H9 (cell line): ENCODE data around the gene MEGF9. TPM values are rescaled to one million over a fixed set of nuclear protein-coding genes. Genes with fewer than 3 reads are reported as not detected.

Experiments
- DNase-seq: peaks from one replicate; pipeline ENCODE4 v3.0.0-alpha.2; 2017
- H2AFZ ChIP-seq: one replicate; pipeline ENCODE4 v1.6.1; 2013; ENCODE audit warnings: mild to moderate bottlenecking, low read length, control low read depth, moderate library complexity
- H2AK5ac ChIP-seq: 2 replicates; pipeline ENCODE4 v1.6.1; 2013; ENCODE audit warnings: low read length, control low read depth, mixed read lengths; ENCODE audit not compliant: insufficient read length
- H2BK120ac ChIP-seq: one replicate; pipeline ENCODE4 v1.6.1; 2013; ENCODE audit warnings: low read depth, mild to moderate bottlenecking, low read length, control low read depth, inconsistent platforms; ENCODE audit not compliant: poor library complexity, severe bottlenecking
- H2BK12ac ChIP-seq: 2 replicates; pipeline ENCODE4 v1.6.1; 2013; ENCODE audit warnings: low read length, control low read depth, mixed read lengths, low read depth; ENCODE audit not compliant: insufficient read length
- H2BK15ac ChIP-seq: 2 replicates; pipeline ENCODE4 v1.6.1; 2013; ENCODE audit warnings: low read depth, low read length, control low read depth
- H2BK20ac ChIP-seq: one replicate; pipeline ENCODE4 v1.6.1; 2013; ENCODE audit warnings: low read depth, mild to moderate bottlenecking, low read length, control low read depth, inconsistent platforms; ENCODE audit not compliant: poor library complexity, severe bottlenecking
- H2BK5ac ChIP-seq: 2 replicates; pipeline ENCODE4 v1.6.1; 2013; ENCODE audit warnings: low read length, control low read depth, mixed read lengths; ENCODE audit not compliant: insufficient read length
- H3K14ac ChIP-seq: 2 replicates; pipeline ENCODE4 v1.6.1; 2013; ENCODE audit warnings: low read length, control low read depth; ENCODE audit not compliant: insufficient read depth
- H3K18ac ChIP-seq: 2 replicates; pipeline ENCODE4 v1.6.1; 2013; ENCODE audit warnings: low read depth, mild to moderate bottlenecking, mixed read lengths, low read length, control low read depth; ENCODE audit not compliant: insufficient read length
- H3K23ac ChIP-seq: 2 replicates; pipeline ENCODE4 v1.6.1; 2013; ENCODE audit warnings: low read length, control low read depth, mixed read lengths, low read depth; ENCODE audit not compliant: insufficient read length
- H3K23me2 ChIP-seq: 2 replicates; pipeline ENCODE4 v1.6.1; 2013; ENCODE audit warnings: low read depth, mild to moderate bottlenecking, mixed read lengths, low read length, control low read depth; ENCODE audit not compliant: insufficient read length, poor library complexity, severe bottlenecking
- H3K27ac ChIP-seq: 2 replicates; pipeline ENCODE4 v1.5.1; 2013; ENCODE audit warnings: low read length, control low read depth, mixed read lengths, low read depth; ENCODE audit not compliant: insufficient read length
- H3K27me3 ChIP-seq: 2 replicates; pipeline ENCODE4 v1.6.1; 2013; ENCODE audit warnings: low read length, control low read depth, inconsistent platforms; ENCODE audit not compliant: insufficient read depth
- H3K4ac ChIP-seq: 2 replicates; pipeline ENCODE4 v1.6.1; 2013; ENCODE audit warnings: low read depth, mild to moderate bottlenecking, control low read depth, inconsistent platforms, low read length, moderate library complexity
- H3K4me1 ChIP-seq: 2 replicates; pipeline ENCODE4 v1.6.1; 2013; ENCODE audit warnings: low read length, control low read depth, inconsistent platforms; ENCODE audit not compliant: insufficient read depth
- H3K4me2 ChIP-seq: 2 replicates; pipeline ENCODE4 v1.6.1; 2013; ENCODE audit warnings: low read length, control low read depth, mixed read lengths; ENCODE audit not compliant: insufficient read length, insufficient read depth
- H3K56ac ChIP-seq: 2 replicates; pipeline ENCODE4 v1.6.1; 2013; ENCODE audit warnings: low read depth, mild to moderate bottlenecking, mixed read lengths, low read length, control low read depth; ENCODE audit not compliant: insufficient read length
- H3K79me1 ChIP-seq: 2 replicates; pipeline ENCODE4 v1.6.1; 2013; ENCODE audit warnings: low read depth, mild to moderate bottlenecking, moderate library complexity, low read length, control low read depth, inconsistent platforms; ENCODE audit not compliant: insufficient read depth, poor library complexity, severe bottlenecking
- H3K79me2 ChIP-seq: 2 replicates; pipeline ENCODE4 v1.6.1; 2013; ENCODE audit warnings: low read length, control low read depth, inconsistent platforms; ENCODE audit not compliant: insufficient read depth
- H3K9ac ChIP-seq: 2 replicates; pipeline ENCODE4 v1.6.1; 2013; ENCODE audit warnings: low read length, control low read depth, mixed read lengths; ENCODE audit not compliant: insufficient read length; ENCODE audit errors: extremely low read depth
- H3K9me3 ChIP-seq: one replicate; pipeline ENCODE4 v1.6.1; 2013; ENCODE audit warnings: low read depth, low read length, inconsistent platforms; ENCODE audit not compliant: control insufficient read depth
- H3T11ph ChIP-seq: one replicate; pipeline ENCODE4 v1.6.1; 2013; ENCODE audit warnings: mild to moderate bottlenecking, low read length, control low read depth, inconsistent platforms
- H4K20me1 ChIP-seq: one replicate; pipeline ENCODE4 v1.6.1; 2013; ENCODE audit not compliant: control insufficient read depth, insufficient read length, insufficient read depth
- H4K5ac ChIP-seq: 2 replicates; pipeline ENCODE4 v1.6.1; 2013; ENCODE audit warnings: low read depth, mild to moderate bottlenecking, mixed read lengths, low read length, control low read depth; ENCODE audit not compliant: insufficient read length
- H4K8ac ChIP-seq: replicated peaks from 2 replicates; pipeline ENCODE4 v1.6.1; 2013; ENCODE audit warnings: low read length, control low read depth, mixed read lengths, low read depth; ENCODE audit not compliant: insufficient read length
- H4K91ac ChIP-seq: 2 replicates; pipeline ENCODE4 v1.6.1; 2013; ENCODE audit warnings: low read depth, mild to moderate bottlenecking, moderate library complexity, mixed read lengths, low read length, control low read depth; ENCODE audit not compliant: insufficient read length
- H3K27ac Mint-ChIP-seq, 3 experiments: 2 replicates in 2 of 3; 3 replicates in 1 of 3; pipeline ENCODE4 v1.8.0; 2020 to 2021; ENCODE audit warnings: mixed read lengths in 3 of 3, mild to moderate bottlenecking in 1 of 3, moderate library complexity in 1 of 3
- H3K27me3 Mint-ChIP-seq: 2 replicates; pipeline ENCODE4 v1.8.0; 2021; ENCODE audit warnings: low read depth, mild to moderate bottlenecking, moderate library complexity, mixed read lengths
- H3K36me3 Mint-ChIP-seq, 3 experiments: 2 replicates in 2 of 3; 3 replicates in 1 of 3; pipeline ENCODE4 v1.8.0; 2020 to 2021; ENCODE audit warnings: low read depth in 3 of 3, mixed read lengths in 3 of 3; ENCODE audit not compliant: insufficient read depth in 1 of 3
- H3K4me1 Mint-ChIP-seq, 2 experiments: 2 replicates each; pipeline ENCODE4 v1.8.0; 2020; ENCODE audit warnings: mixed read lengths in 2 of 2
- H3K4me3 Mint-ChIP-seq, 2 experiments: 2 replicates in 1 of 2; 3 replicates in 1 of 2; pipeline ENCODE4 v1.8.0; 2020 to 2021; ENCODE audit warnings: mild to moderate bottlenecking in 2 of 2, mixed read lengths in 2 of 2, moderate library complexity in 1 of 2
- H3K9me3 Mint-ChIP-seq, 2 experiments: 2 replicates in 1 of 2; 3 replicates in 1 of 2; pipeline ENCODE4 v1.8.0; 2020; ENCODE audit warnings: mild to moderate bottlenecking in 2 of 2, mixed read lengths in 2 of 2, moderate library complexity in 1 of 2
- CTCF ChIP-seq: fragments of 200-600 bp; sonication (generic); conservative IDR thresholded peaks from 3 replicates; pipeline ENCODE4 v1.8.0; 2021; ENCODE audit warnings: antibody characterized with exemption, mild to moderate bottlenecking
- WGBS: extraction: QIAGEN DNeasy Blood & Tissue Kit; methylation state at CpG from one replicate; pipeline ENCODE4 v1.1.7; 2013; ENCODE audit warnings: missing lambda C conversion rate, low lambda C conversion rate, mixed read lengths; ENCODE audit not compliant: insufficient read length; ENCODE audit errors: extremely low coverage; 5-methylcytosine and 5-hydroxymethylcytosine counted together
- total RNA-seq: library from RNA; stranded (reverse); gene quantifications from 2 replicates; pipeline ENCODE4 v1.2.1, GENCODE V29; 2021

Gene MEGF9
- total RNA-seq, 1 experiment from 2014 or later = 0.94 TPM

- H2BK15ac ChIP-seq = no peak overlapping the region
- Mint-ChIP-seq H3K36me3 (peaks cover 10 to 31% (median 25%) of the 10 kb centered on the region in 3 experiments; a peak in 6 of 7 replicates), H3K27me3 (no peaks in the 10 kb centered on the region), H3K9me3 (no peaks in the 10 kb centered on the region), H3K4me1 (no peaks in the 10 kb centered on the region), H3K27ac (peak overlapping the region in 2 of 3 experiments; percentile 1 to 73; a peak in 3 of 7 replicates), H3K4me3 (no peak overlapping the region)
- peaks cover 6% of the 10 kb centered on the region for H3K79me1 ChIP-seq
- H2AK5ac ChIP-seq = no peak overlapping the region
- H3K4ac ChIP-seq = no peak overlapping the region
- H4K20me1 ChIP-seq = no peaks in the 10 kb centered on the region
- no peak overlapping the region for H2BK5ac ChIP-seq
- H3K4me1 ChIP-seq = no peaks in the 10 kb centered on the region
- no peak overlapping the region for H3K18ac ChIP-seq
- no peak overlapping the region for H3K27ac ChIP-seq
- no peaks in the 10 kb centered on the region for H3K9me3 ChIP-seq
- H3K23me2 ChIP-seq = no peaks in the 10 kb centered on the region
- H3K27me3 ChIP-seq = no peaks in the 10 kb centered on the region
- no peak overlapping the region for H3T11ph ChIP-seq
- no peaks in the 10 kb centered on the region; the same call in 1 of the 2 replicates for H3K79me2 ChIP-seq
- no peak overlapping the region for H3K9ac ChIP-seq
- H3K14ac ChIP-seq = no peak overlapping the region
- no peak overlapping the region for H2BK120ac ChIP-seq
- no peak overlapping the region for H3K23ac ChIP-seq
- H2AFZ ChIP-seq = no peak overlapping the region
- no CpG with 5 or more reads among the region's 1 CpG for WGBS
- H4K5ac ChIP-seq = no peak overlapping the region
- no peak overlapping the region for H3K4me2 ChIP-seq
- no peak for TF ChIP-seq CTCF
- no peak for DNase-seq
- no peak overlapping the region for H3K56ac ChIP-seq
- H4K91ac ChIP-seq = no peak overlapping the region
- H2BK12ac ChIP-seq = no peak overlapping the region
- no peak overlapping the region for H2BK20ac ChIP-seq
- no peak overlapping the region for H4K8ac ChIP-seq
These were observed 154.7 kb downstream of the MEGF9 start for GRCh38 chr9:120559546-120559945.
